Adrenal gland (tissue), 5 donors: ENCODE measurements around the gene COL8A1.

Source experiments
- POLR2A ChIP-seq, 2 donors: fragments of 450-650 bp; IDR thresholded peaks; one replicate each; pipeline ENCODE4 v1.6.1; 2017; ENCODE audit warnings: antibody characterized with exemption in 2 of 2, mild to moderate bottlenecking in 2 of 2, moderate library complexity in 1 of 2
- TF ChIP-seq, protein P1 (sequence below), 6 experiments: fragments of 450-650 bp in 4 of 6; fragments of 200-600 bp in 2 of 6; sonication (generic) in 1 of 6; IDR thresholded peaks; 1 replicate in 5 of 6; 2 replicates in 1 of 6; pipeline versions ENCODE4 v1.5.1 to v1.8.0; 2016 to 2021; ENCODE audit warnings: antibody characterized with exemption in 6 of 6, mild to moderate bottlenecking in 2 of 6, moderate library complexity in 1 of 6
- donor health status: DM: no; HTN: no; CAD: no.

DNA sequence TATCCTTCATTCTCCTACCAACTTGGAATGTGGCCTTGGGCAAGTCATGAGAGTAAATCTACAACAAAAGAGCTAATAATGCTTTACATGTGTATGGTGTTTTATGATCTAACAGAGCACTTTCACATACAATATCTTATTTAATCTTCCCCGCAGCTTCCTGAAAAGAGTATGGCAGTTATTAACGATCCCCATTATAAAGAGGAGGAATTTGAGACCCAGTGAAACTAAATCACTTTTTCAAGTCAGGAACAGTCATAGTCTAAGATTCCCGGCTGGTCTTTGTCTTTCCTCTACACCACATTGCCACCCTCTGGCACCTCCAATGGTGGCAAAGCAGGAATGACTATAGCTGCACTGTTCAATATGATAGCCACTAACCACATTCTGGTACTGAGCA is 109.5 kb downstream of the COL8A1 start:
- TF ChIP-seq, protein P1, sequence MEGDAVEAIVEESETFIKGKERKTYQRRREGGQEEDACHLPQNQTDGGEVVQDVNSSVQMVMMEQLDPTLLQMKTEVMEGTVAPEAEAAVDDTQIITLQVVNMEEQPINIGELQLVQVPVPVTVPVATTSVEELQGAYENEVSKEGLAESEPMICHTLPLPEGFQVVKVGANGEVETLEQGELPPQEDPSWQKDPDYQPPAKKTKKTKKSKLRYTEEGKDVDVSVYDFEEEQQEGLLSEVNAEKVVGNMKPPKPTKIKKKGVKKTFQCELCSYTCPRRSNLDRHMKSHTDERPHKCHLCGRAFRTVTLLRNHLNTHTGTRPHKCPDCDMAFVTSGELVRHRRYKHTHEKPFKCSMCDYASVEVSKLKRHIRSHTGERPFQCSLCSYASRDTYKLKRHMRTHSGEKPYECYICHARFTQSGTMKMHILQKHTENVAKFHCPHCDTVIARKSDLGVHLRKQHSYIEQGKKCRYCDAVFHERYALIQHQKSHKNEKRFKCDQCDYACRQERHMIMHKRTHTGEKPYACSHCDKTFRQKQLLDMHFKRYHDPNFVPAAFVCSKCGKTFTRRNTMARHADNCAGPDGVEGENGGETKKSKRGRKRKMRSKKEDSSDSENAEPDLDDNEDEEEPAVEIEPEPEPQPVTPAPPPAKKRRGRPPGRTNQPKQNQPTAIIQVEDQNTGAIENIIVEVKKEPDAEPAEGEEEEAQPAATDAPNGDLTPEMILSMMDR (IDR thresholded peaks at IDR 0.05): no peak
- no peak for TF ChIP-seq POLR2A (IDR thresholded peaks at IDR 0.05)
